Measurements from ENCODE around the gene RGS6. TPM values are rescaled to one million over a fixed set of nuclear protein-coding genes. Genes with fewer than 3 reads are reported as not detected.
A peak's percentile ranks its signal among the peaks of the same experiment; 100 is the strongest.

RGS6 gene
- total RNA-seq, 1 experiment from 2014 or later, result not detected

GRCh38 chr14:72577521-72577920, 645.3 kb downstream of the RGS6 start:
- no peak for DNase-seq (ENCODE audit: low read depth)

GRCh38 chr14:72578514-72578913, 646.3 kb downstream of the RGS6 start:
- no peak for DNase-seq (ENCODE audit: low read depth)

- no peak for DNase-seq (ENCODE audit: low read depth)
Measured at GRCh38 chr14:72582582-72582981, 650.4 kb downstream of the RGS6 start.

GRCh38 chr14:72583316-72584272, 651.4 kb downstream of the RGS6 start:
- DNase-seq (ENCODE audit: low read depth), result no peak

- no peak for DNase-seq (ENCODE audit: low read depth)
Measured at GRCh38 chr14:72588521-72588920, 656.3 kb downstream of the RGS6 start.

- no peak for DNase-seq (ENCODE audit: low read depth)
Measured at GRCh38 chr14:72589652-72590051, 657.4 kb downstream of the RGS6 start.

- no peak for DNase-seq (ENCODE audit: low read depth)
Measured at GRCh38 chr14:72590577-72590976, 658.3 kb downstream of the RGS6 start.

GRCh38 chr14:72591391-72591790, 659.2 kb downstream of the RGS6 start:
- DNase-seq (ENCODE audit: low read depth), result no peak

GRCh38 chr14:72594099-72594901, 662.1 kb downstream of the RGS6 start:
- DNase-seq (ENCODE audit: low read depth), result no peak

GRCh38 chr14:72595152-72595862, 663.1 kb downstream of the RGS6 start:
- DNase-seq (ENCODE audit: low read depth), result no peak

GRCh38 chr14:72597252-72598233, 665.3 kb downstream of the RGS6 start:
- DNase-seq (ENCODE audit: low read depth), result no peak

GRCh38 chr14:72598306-72598705, 666.1 kb downstream of the RGS6 start:
- DNase-seq (ENCODE audit: low read depth), result no peak

- DNase-seq (ENCODE audit: low read depth), result no peak
Measured at GRCh38 chr14:72599579-72600470, 667.6 kb downstream of the RGS6 start.

- no peak for DNase-seq (ENCODE audit: low read depth)
Measured at GRCh38 chr14:72600551-72601330, 668.5 kb downstream of the RGS6 start.

- DNase-seq (ENCODE audit: low read depth), result peak; percentile 32
Measured at GRCh38 chr14:72603639-72604038, 671.4 kb downstream of the RGS6 start.

GRCh38 chr14:72604133-72604532, 671.9 kb downstream of the RGS6 start:
- no peak for DNase-seq (ENCODE audit: low read depth)

GRCh38 chr14:72605096-72605920, 673.1 kb downstream of the RGS6 start:
- no peak for DNase-seq (ENCODE audit: low read depth)

- DNase-seq (ENCODE audit: low read depth), result no peak
Measured at GRCh38 chr14:72605921-72606220, 673.6 kb downstream of the RGS6 start.
